Activated naive CD4-positive, alpha-beta T cell treated with anti-CD3 and anti-CD28 coated beads for 36 hours (primary cell): ENCODE data around the gene LRFN2. TPM values are rescaled to one million over a fixed set of nuclear protein-coding genes. Genes with fewer than 3 reads are reported as not detected.
A peak's percentile ranks its signal among the peaks of the same experiment; 100 is the strongest.

ENCODE experiments used
- CTCF ChIA-PET: fragments of 350-600 bp; sonication (Branson Sonifier 250); formaldehyde crosslinking; loops from one replicate; lab custom pipeline; 2021; ENCODE audit warnings: antibody characterized with exemption; lab: Charles Lee
- DNase-seq: peaks from one replicate; pipeline ENCODE4 v3.0.0-alpha.2; 2020
- H3K27ac Mint-ChIP-seq: one replicate; pipeline ENCODE4 v1.8.0; 2021; ENCODE audit warnings: mild to moderate bottlenecking, mixed read lengths
- H3K27me3 Mint-ChIP-seq: one replicate; pipeline ENCODE4 v1.8.0; 2021; ENCODE audit warnings: low read depth, mixed read lengths
- H3K36me3 Mint-ChIP-seq: one replicate; pipeline ENCODE4 v1.8.0; 2021; ENCODE audit warnings: low read depth, mixed read lengths
- H3K4me1 Mint-ChIP-seq: one replicate; pipeline ENCODE4 v1.8.0; 2021; ENCODE audit warnings: low read depth, mixed read lengths
- H3K4me3 Mint-ChIP-seq: one replicate; pipeline ENCODE4 v1.8.0; 2021; ENCODE audit warnings: mild to moderate bottlenecking, moderate library complexity, mixed read lengths
- H3K9me3 Mint-ChIP-seq: one replicate; pipeline ENCODE4 v1.8.0; 2021; ENCODE audit warnings: mixed read lengths
- intact Hi-C: fragments of 100-400 bp; cut with micrococcal nuclease; formaldehyde crosslinking; loops from one replicate; pipeline ENCODE4 v1.15.1; 2023
- total RNA-seq, 2 experiments: library from RNA; stranded (reverse); gene quantifications; one replicate each; pipeline ENCODE4 v1.2.3, GENCODE V29; 2021

The LRFN2 gene
- total RNA-seq, 2 experiments from 2014 or later, result not detected

GRCh38 chr6:40585223-40585622 lies 1.9 kb downstream of the LRFN2 start:
- CTCF ChIA-PET, result interaction anchor here (0.7 kb wide), 1 partner anchor 962 kb away, joined by 3 read pairs; no protein-coding TSS in a partner anchor
- Mint-ChIP-seq H3K4me3 (no peak overlapping the region), H3K9me3 (no peaks in the 10 kb centered on the region), H3K27me3 (peaks cover 42% of the 10 kb centered on the region), H3K4me1 (peaks cover 8% of the 10 kb centered on the region), H3K27ac (no peak overlapping the region), H3K36me3 (no peaks in the 10 kb centered on the region)
- intact Hi-C loops, result no loop called here
- DNase-seq, result no peak

GRCh38 chr6:40584741-40585140 lies 2.4 kb downstream of the LRFN2 start:
- Mint-ChIP-seq H3K27ac (no peak overlapping the region), H3K9me3 (no peaks in the 10 kb centered on the region), H3K4me3 (no peak overlapping the region), H3K27me3 (peaks cover 38% of the 10 kb centered on the region), H3K4me1 (peaks cover 8% of the 10 kb centered on the region), H3K36me3 (no peaks in the 10 kb centered on the region)
- intact Hi-C loops, result no loop called here
- no peak for DNase-seq
- CTCF ChIA-PET, result no interaction called here

GRCh38 chr6:40583709-40584108 lies 3.5 kb downstream of the LRFN2 start:
- Mint-ChIP-seq H3K27me3 (peaks cover 33% of the 10 kb centered on the region), H3K9me3 (no peaks in the 10 kb centered on the region), H3K27ac (no peak overlapping the region), H3K36me3 (no peaks in the 10 kb centered on the region), H3K4me3 (no peak overlapping the region), H3K4me1 (peaks cover 8% of the 10 kb centered on the region)
- CTCF ChIA-PET, result interaction anchor here (1.0 kb wide), 1 partner anchor 10 kb away, joined by 3 read pairs; no protein-coding TSS in a partner anchor
- DNase-seq, result no peak
- intact Hi-C loops, result no loop called here

- Mint-ChIP-seq H3K4me3 (no peak overlapping the region), H3K9me3 (no peaks in the 10 kb centered on the region), H3K4me1 (peaks cover 8% of the 10 kb centered on the region), H3K36me3 (no peaks in the 10 kb centered on the region), H3K27ac (no peak overlapping the region), H3K27me3 (peaks cover 28% of the 10 kb centered on the region)
- intact Hi-C loops, result no loop called here
- peak; percentile 29 for DNase-seq
- CTCF ChIA-PET, result interaction anchor here (1.0 kb wide), 1 partner anchor 9 kb away, joined by 3 read pairs; no protein-coding TSS in a partner anchor
Measured at GRCh38 chr6:40582892-40583291, 4.3 kb downstream of the LRFN2 start.

GRCh38 chr6:40579101-40579500 lies 8.1 kb downstream of the LRFN2 start:
- H3K4me1 Mint-ChIP-seq, result no peaks in the 10 kb centered on the region
- intact Hi-C loops, result no loop called here
- peaks cover 2% of the 10 kb centered on the region for H3K27me3 Mint-ChIP-seq
- H3K4me3 Mint-ChIP-seq, result no peak overlapping the region
- no peaks in the 10 kb centered on the region for H3K36me3 Mint-ChIP-seq
- H3K27ac Mint-ChIP-seq, result no peak overlapping the region
- CTCF ChIA-PET, result interaction anchor here (1.1 kb wide), 1 partner anchor 9 kb away, joined by 4 read pairs; no protein-coding TSS in a partner anchor
- DNase-seq, result no peak
- no peaks in the 10 kb centered on the region for H3K9me3 Mint-ChIP-seq

- H3K27me3 Mint-ChIP-seq, result no peaks in the 10 kb centered on the region
Measured at GRCh38 chr6:40577672-40578071, 9.5 kb downstream of the LRFN2 start.

GRCh38 chr6:40573221-40573620 lies 13.9 kb downstream of the LRFN2 start:
- CTCF ChIA-PET, result interaction anchor here (1.9 kb wide), 1 partner anchor 15 kb away, joined by 9 read pairs; the partner anchor contains the start of gene LRFN2

More at GRCh38 chr6:40577672-40578071, 9.5 kb downstream of the LRFN2 start:
- Mint-ChIP-seq H3K36me3 (no peaks in the 10 kb centered on the region), H3K27ac (no peak overlapping the region), H3K9me3 (no peaks in the 10 kb centered on the region), H3K4me1 (no peaks in the 10 kb centered on the region), H3K4me3 (no peak overlapping the region)
- intact Hi-C loops, result no loop called here
- DNase-seq, result no peak
- CTCF ChIA-PET, result no interaction called here

GRCh38 chr6:40569162-40569910 lies 17.8 kb downstream of the LRFN2 start:
- Mint-ChIP-seq H3K4me3 (no peak overlapping the region), H3K4me1 (no peaks in the 10 kb centered on the region), H3K9me3 (no peaks in the 10 kb centered on the region), H3K27me3 (no peaks in the 10 kb centered on the region), H3K27ac (no peak overlapping the region), H3K36me3 (no peaks in the 10 kb centered on the region)
- CTCF ChIA-PET, result no interaction called here
- intact Hi-C loops, result no loop called here
- no peak for DNase-seq

More at GRCh38 chr6:40573221-40573620, 13.9 kb downstream of the LRFN2 start:
- H3K4me3 Mint-ChIP-seq, result no peak overlapping the region
- no peaks in the 10 kb centered on the region for H3K4me1 Mint-ChIP-seq
- no peak for DNase-seq
- H3K27me3 Mint-ChIP-seq, result no peaks in the 10 kb centered on the region
- no peaks in the 10 kb centered on the region for H3K36me3 Mint-ChIP-seq
- intact Hi-C loops, result no loop called here
- no peak overlapping the region for H3K27ac Mint-ChIP-seq
- H3K9me3 Mint-ChIP-seq, result no peaks in the 10 kb centered on the region

GRCh38 chr6:40568062-40568708 lies 19.0 kb downstream of the LRFN2 start:
- Mint-ChIP-seq H3K9me3 (no peaks in the 10 kb centered on the region), H3K4me3 (no peak overlapping the region), H3K27ac (no peak overlapping the region), H3K27me3 (no peaks in the 10 kb centered on the region), H3K36me3 (no peaks in the 10 kb centered on the region), H3K4me1 (no peaks in the 10 kb centered on the region)
- no peak for DNase-seq
- intact Hi-C loops, result no loop called here
- CTCF ChIA-PET, result interaction anchor here (0.7 kb wide), 1 partner anchor 395 kb away, joined by 3 read pairs; no protein-coding TSS in a partner anchor

GRCh38 chr6:40563111-40563510 lies 24.1 kb downstream of the LRFN2 start:
- no peak for DNase-seq
- CTCF ChIA-PET, result no interaction called here
- Mint-ChIP-seq H3K27me3 (no peaks in the 10 kb centered on the region), H3K27ac (no peak overlapping the region), H3K9me3 (no peaks in the 10 kb centered on the region), H3K4me1 (no peaks in the 10 kb centered on the region), H3K4me3 (no peak overlapping the region), H3K36me3 (no peaks in the 10 kb centered on the region)
- intact Hi-C loops, result no loop called here

- CTCF ChIA-PET, result no interaction called here
- H3K27me3 Mint-ChIP-seq, result no peaks in the 10 kb centered on the region
- no peaks in the 10 kb centered on the region for H3K36me3 Mint-ChIP-seq
- no peak overlapping the region for H3K4me3 Mint-ChIP-seq
- no peak for DNase-seq
- intact Hi-C loops, result loop anchor here (10.0 kb wide), 1 partner anchor 356 kb away; no protein-coding TSS in a partner anchor
- H3K9me3 Mint-ChIP-seq, result no peaks in the 10 kb centered on the region
- no peaks in the 10 kb centered on the region for H3K4me1 Mint-ChIP-seq
- no peak overlapping the region for H3K27ac Mint-ChIP-seq
Measured at GRCh38 chr6:40559056-40559455, 28.1 kb downstream of the LRFN2 start.

GRCh38 chr6:40558102-40558501 lies 29.1 kb downstream of the LRFN2 start:
- no peaks in the 10 kb centered on the region for H3K27me3 Mint-ChIP-seq
- no peaks in the 10 kb centered on the region for H3K36me3 Mint-ChIP-seq
- CTCF ChIA-PET, result no interaction called here

More at GRCh38 chr6:40558102-40558501, 29.1 kb downstream of the LRFN2 start:
- intact Hi-C loops, result loop anchor here (10.0 kb wide), 1 partner anchor 357 kb away; no protein-coding TSS in a partner anchor
- Mint-ChIP-seq H3K4me1 (no peaks in the 10 kb centered on the region), H3K9me3 (no peaks in the 10 kb centered on the region), H3K27ac (no peak overlapping the region), H3K4me3 (no peak overlapping the region)
- DNase-seq, result no peak
